Measurements from ENCODE around the gene REL. TPM values are rescaled to one million over a fixed set of nuclear protein-coding genes. Genes with fewer than 3 reads are reported as not detected.

REL gene
- total and polyA plus RNA-seq, 2 of the 4 experiments (the other 2 are of a cell fraction), result 1.3 to 4.3 TPM

- intact Hi-C loops (cut with micrococcal nuclease) (no loop called here), dilution Hi-C loops (cut with HindIII; ENCODE audit: low sequenced_read_pairs, unreplicated experiment) (no loop called here), in situ Hi-C loops (cut with MboI; ENCODE audit: low sequenced_read_pairs) (no loop called here)
- no peaks in the 10 kb centered on the region for H3K4me1 ChIP-seq (ENCODE audit: control insufficient read depth, insufficient read depth, low read length)
- H3K27me3 ChIP-seq (ENCODE audit: control insufficient read depth, insufficient read depth, low read length), result no peaks in the 10 kb centered on the region
- BruUV-seq (replicated peaks), result no TSS peak
- CTCF ChIA-PET, result no interaction called here
- no peaks in the 10 kb centered on the region for H3K9me3 ChIP-seq (ENCODE audit: control insufficient read depth, insufficient read depth, low read length)
- H2AK9ac ChIP-seq (replicated peaks; ENCODE audit: low read depth, low read length, poor library complexity), result no peak overlapping the region
- H3K9me1 ChIP-seq (ENCODE audit: insufficient read depth, low read length), result no peaks in the 10 kb centered on the region
- H2BK20ac ChIP-seq (ENCODE audit: low read depth, low read length), result no peak overlapping the region
- no peak overlapping the region for H2AFZ ChIP-seq (replicated peaks; ENCODE audit: low read length, poor library complexity)
- no peaks in the 10 kb centered on the region for H4K20me1 ChIP-seq (ENCODE audit: insufficient read depth, low read length)
- H4K91ac ChIP-seq (ENCODE audit: insufficient read depth, low read depth, low read length), result no peak overlapping the region
- H2BK5ac ChIP-seq (ENCODE audit: low read depth, low read length, poor library complexity, severe bottlenecking), result no peak overlapping the region
- POLR2A ChIA-PET (ENCODE audit: unreplicated experiment), result no interaction called here
- H2BK15ac ChIP-seq (ENCODE audit: low read depth, low read length), result no peak overlapping the region
- no peak overlapping the region for H3K56ac ChIP-seq (ENCODE audit: extremely low read depth, insufficient read depth, low read length)
- TF ChIP-seq USF2 (IDR thresholded peaks at IDR 0.05; ENCODE audit: low read depth, low read length), result no peak
- TF ChIP-seq MAZ (IDR thresholded peaks at IDR 0.05; ENCODE audit: borderline replicate concordance, low read depth, low read length), result no peak
- no peak for TF ChIP-seq BHLHE40 (IDR thresholded peaks at IDR 0.05; ENCODE audit: low read depth, low read length)
- no peak for TF ChIP-seq SMC3 (IDR thresholded peaks at IDR 0.05; ENCODE audit: low read depth, low read length)
- no peak for TF ChIP-seq FOS (IDR thresholded peaks at IDR 0.05; ENCODE audit: low read depth, low read length)
- no peak for TF ChIP-seq CTCF (conservative IDR thresholded peaks at IDR 0.05; ENCODE audit: low read depth, low read length)
- no peaks in the 10 kb centered on the region for H3K36me3 ChIP-seq (ENCODE audit: control insufficient read depth, insufficient read depth, low read length)
- no peak overlapping the region for H3K4me3 ChIP-seq (ENCODE audit: insufficient read depth, low read depth, low read length)
- H3K14ac ChIP-seq (replicated peaks; ENCODE audit: low read depth, low read length), result no peak overlapping the region
- H3K23ac ChIP-seq (ENCODE audit: low read depth, low read length), result no peak overlapping the region
- ATAC-seq (ENCODE audit: low read depth) (no peak), DNase-seq (peak; percentile 4)
- no peaks in the 10 kb centered on the region for H3K79me1 ChIP-seq (ENCODE audit: low read depth in 1 of 2, low read length in 2 of 2)
- no peak overlapping the region for H3K27ac ChIP-seq (ENCODE audit: insufficient read depth, low read length)
- H3K4ac ChIP-seq (ENCODE audit: low read depth, low read length), result no peak overlapping the region
- no peak overlapping the region for H4K8ac ChIP-seq (ENCODE audit: low read depth in 2 of 2, low read length in 2 of 2)
- no peak overlapping the region for H2BK120ac ChIP-seq (ENCODE audit: low read depth, low read length)
- H3K4me2 ChIP-seq (ENCODE audit: low read depth, low read length), result no peak overlapping the region
- H3K18ac ChIP-seq (ENCODE audit: low read depth, low read length), result no peak overlapping the region
- no peak overlapping the region for H2AK5ac ChIP-seq (ENCODE audit: low read depth, low read length)
- no peak overlapping the region for H4K5ac ChIP-seq (ENCODE audit: low read depth, low read length)
- H3K9ac ChIP-seq (ENCODE audit: low read depth, low read length), result no peak overlapping the region
- WGBS, 2 experiments (ENCODE audit: extremely low coverage in 2 of 2, insufficient read length in 1 of 2), result no CpG with 5 or more reads among the region's 3 CpGs
These were observed 8.9 kb upstream of the REL start for GRCh38 chr2:60872510-60872928.

All from IMR-90 (cell line).